HepG2 (cell line): ENCODE measurements around the gene TRPT1. TPM values are rescaled to one million over a fixed set of nuclear protein-coding genes. Genes with fewer than 3 reads are reported as not detected.

Source experiments
- ARNT ChIP-seq: fragments of 450-650 bp; IDR thresholded peaks from 2 replicates; pipeline ENCODE4 v1.6.1; 2017
- ASH2L ChIP-seq: fragments of 300-600, 200-600 bp; sonication (generic); IDR thresholded peaks from 2 replicates; pipeline ENCODE4 v1.7.0; 2017; ENCODE audit warnings: low read depth, mild to moderate bottlenecking, moderate library complexity, mixed read lengths, low read length; ENCODE audit not compliant: insufficient read length
- EZH2 ChIP-seq: conservative IDR thresholded peaks from 2 replicates; pipeline ENCODE4 v1.6.1; 2012; ENCODE audit warnings: mild to moderate bottlenecking, low read depth, low read length, moderate library complexity
- GATAD1 ChIP-seq: IDR thresholded peaks from 2 replicates; pipeline ENCODE4 v1.6.1; 2016; ENCODE audit warnings: missing genetic modification reagents, missing compliant biosample characterization
- HNRNPUL1 ChIP-seq: fragments of 200-400 bp; formaldehyde crosslinking; IDR thresholded peaks from 2 replicates; pipeline ENCODE4 v1.6.1; 2017; ENCODE audit warnings: low read depth, mild to moderate bottlenecking, low read length, moderate library complexity
- KLF12 ChIP-seq: sonication (generic); formaldehyde crosslinking; IDR thresholded peaks from 2 replicates; pipeline ENCODE4 v1.4.0; 2020; ENCODE audit warnings: missing genetic modification reagents, borderline replicate concordance
- MTF1 ChIP-seq: sonication (generic); formaldehyde crosslinking; IDR thresholded peaks from 2 replicates; pipeline ENCODE4 v1.5.0; 2020; ENCODE audit warnings: missing genetic modification reagents
- MYC ChIP-seq: sonication (generic); formaldehyde crosslinking; IDR thresholded peaks from 2 replicates; pipeline ENCODE4 v1.9.0; 2021; ENCODE audit warnings: missing genetic modification reagents, borderline replicate concordance
- POLR2A ChIP-seq, 2 experiments: IDR thresholded peaks; 2 replicates each; pipeline ENCODE4 v1.6.1; 2011; ENCODE audit warnings: low read depth in 2 of 2, low read length in 2 of 2, mild to moderate bottlenecking in 1 of 2, moderate library complexity in 1 of 2; ENCODE audit not compliant: insufficient read depth in 1 of 2
- RBM22 ChIP-seq: fragments of 200-400 bp; formaldehyde crosslinking; optimal IDR thresholded peaks from 2 replicates; pipeline ENCODE3; 2017; ENCODE audit warnings: mild to moderate bottlenecking, low read length, moderate library complexity
- SALL2 ChIP-seq: sonication (generic); formaldehyde crosslinking; IDR thresholded peaks from 2 replicates; pipeline ENCODE4 v1.8.1; 2023; ENCODE audit warnings: mild to moderate bottlenecking, missing genetic modification reagents, inconsistent platforms
- TBX2 ChIP-seq: sonication (generic); formaldehyde crosslinking; IDR thresholded peaks from 2 replicates; pipeline ENCODE4 v1.5.0; 2020; ENCODE audit warnings: missing genetic modification reagents, mild to moderate bottlenecking, borderline replicate concordance
- TBX3 ChIP-seq: fragments of 450-650 bp; IDR thresholded peaks from 2 replicates; pipeline ENCODE4 v1.6.1; 2017; ENCODE audit warnings: antibody characterized with exemption, mild to moderate bottlenecking, inconsistent platforms, borderline replicate concordance
- ZNF24 ChIP-seq: fragments of 450-650 bp; IDR thresholded peaks from 2 replicates; pipeline ENCODE4 v1.6.1; 2017; ENCODE audit warnings: antibody characterized with exemption, mild to moderate bottlenecking
- ZNF432 ChIP-seq: sonication (generic); formaldehyde crosslinking; IDR thresholded peaks from 2 replicates; pipeline ENCODE4 v1.5.0; 2020; ENCODE audit warnings: missing genetic modification reagents, mild to moderate bottlenecking, borderline replicate concordance
- ZNF713 ChIP-seq: sonication (generic); formaldehyde crosslinking; IDR thresholded peaks from 2 replicates; pipeline ENCODE4 v1.4.0; 2020; ENCODE audit warnings: mild to moderate bottlenecking, missing genetic modification reagents
- ZNF772 ChIP-seq: sonication (generic); formaldehyde crosslinking; IDR thresholded peaks from 2 replicates; pipeline ENCODE4 v1.5.0; 2020; ENCODE audit warnings: mild to moderate bottlenecking, missing genetic modification reagents
- ZNF782 ChIP-seq: sonication (generic); formaldehyde crosslinking; IDR thresholded peaks from 2 replicates; pipeline ENCODE4 v1.4.0; 2020; ENCODE audit warnings: missing genetic modification reagents, mild to moderate bottlenecking, borderline replicate concordance
- polyA plus RNA-seq, 8 experiments: library from polyadenylated mRNA; depleted of rRNA in 3 of 8; stranded (reverse) in 7 of 8; unstranded in 1 of 8; fragments of >200 nt; fragmentation: Illumina TruSeq in 4 of 8; extraction: Trizol in 4 of 8; gene quantifications; 2 replicates each; pipeline versions ENCODE4 v1.2.1 to v1.2.3, GENCODE V29; 2011 to 2016; ENCODE audit warnings: low read depth in 4 of 8, missing spikeins in 1 of 8, mixed read lengths in 1 of 8; ENCODE audit not compliant: insufficient read depth in 1 of 8
- total RNA-seq, 5 experiments: library from RNA; depleted of rRNA; stranded (reverse); fragments of >200 nt; fragmentation: Illumina TruSeq; extraction: Trizol; gene quantifications; 2 replicates each; pipeline ENCODE4 v1.2.3, GENCODE V29; 2016; ENCODE audit warnings: low read depth in 1 of 5
- TF ChIP-seq, protein P1 (sequence below): sonication (generic); formaldehyde crosslinking; IDR thresholded peaks from 2 replicates; pipeline ENCODE4 v1.4.0; 2020; ENCODE audit warnings: low read depth, mild to moderate bottlenecking, missing genetic modification reagents

Gene TRPT1
- total and polyA plus RNA-seq, 2 of the 13 experiments (the other 11 are each of a cell fraction or from before 2014, with no cell fraction given), result 24.8 to 40.7 TPM

DNA sequence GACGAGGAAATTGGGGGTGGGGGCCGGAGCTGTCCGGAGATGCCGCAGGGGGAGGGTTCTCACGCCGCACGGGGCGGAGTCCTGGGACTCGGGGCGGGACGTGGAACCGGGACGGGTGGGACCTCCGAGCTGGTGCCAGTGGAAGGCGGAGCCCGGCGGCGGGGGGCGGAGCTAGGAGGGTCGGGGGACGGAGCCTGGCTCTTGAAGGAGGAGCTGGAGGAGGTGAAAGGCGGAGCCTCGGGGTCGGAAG lies 15.2 kb upstream of the TRPT1 start (continued):
- TF ChIP-seq KLF12 (CRISPR knock-in tag), result no peak
- no peak for TF ChIP-seq ZNF782 (CRISPR knock-in tag)
- no peak for TF ChIP-seq MYC (CRISPR knock-in tag)
- TF ChIP-seq, protein P1, sequence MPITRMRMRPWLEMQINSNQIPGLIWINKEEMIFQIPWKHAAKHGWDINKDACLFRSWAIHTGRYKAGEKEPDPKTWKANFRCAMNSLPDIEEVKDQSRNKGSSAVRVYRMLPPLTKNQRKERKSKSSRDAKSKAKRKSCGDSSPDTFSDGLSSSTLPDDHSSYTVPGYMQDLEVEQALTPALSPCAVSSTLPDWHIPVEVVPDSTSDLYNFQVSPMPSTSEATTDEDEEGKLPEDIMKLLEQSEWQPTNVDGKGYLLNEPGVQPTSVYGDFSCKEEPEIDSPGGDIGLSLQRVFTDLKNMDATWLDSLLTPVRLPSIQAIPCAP (CRISPR knock-in tag), result no peak
- TF ChIP-seq SALL2, result no peak
- no peak for TF ChIP-seq ZNF24
- TF ChIP-seq ARNT, result no peak
- TF ChIP-seq ZNF713 (CRISPR knock-in tag), result 0 out of 2 replicates have a peak, but pooled peaks have one; percentile 12
- TF ChIP-seq TBX3, result no peak
- TF ChIP-seq EZH2, result no peak
- no peak for TF ChIP-seq GATAD1 (CRISPR knock-in tag)
- no peak for TF ChIP-seq RBM22
- 0 out of 2 replicates have a peak, but pooled peaks have one; percentile 6 for TF ChIP-seq ZNF772 (CRISPR knock-in tag)
- no peak for TF ChIP-seq POLR2A (IDR thresholded peaks at IDR 0.05; ENCODE audit: insufficient read depth in 1 of 2, low read depth in 2 of 2, low read length in 2 of 2)
- no peak for TF ChIP-seq MTF1 (CRISPR knock-in tag)
- peak; percentile 0 for TF ChIP-seq ASH2L
- 0 out of 2 replicates have a peak, but pooled peaks have one; percentile 8 for TF ChIP-seq HNRNPUL1
- peak; percentile 26; the same call in 1 of the 2 replicates for TF ChIP-seq TBX2 (CRISPR knock-in tag)
- TF ChIP-seq ZNF432, result no peak
